Measurements from ENCODE around the gene PLEKHD1.

Gene PLEKHD1

DNA sequence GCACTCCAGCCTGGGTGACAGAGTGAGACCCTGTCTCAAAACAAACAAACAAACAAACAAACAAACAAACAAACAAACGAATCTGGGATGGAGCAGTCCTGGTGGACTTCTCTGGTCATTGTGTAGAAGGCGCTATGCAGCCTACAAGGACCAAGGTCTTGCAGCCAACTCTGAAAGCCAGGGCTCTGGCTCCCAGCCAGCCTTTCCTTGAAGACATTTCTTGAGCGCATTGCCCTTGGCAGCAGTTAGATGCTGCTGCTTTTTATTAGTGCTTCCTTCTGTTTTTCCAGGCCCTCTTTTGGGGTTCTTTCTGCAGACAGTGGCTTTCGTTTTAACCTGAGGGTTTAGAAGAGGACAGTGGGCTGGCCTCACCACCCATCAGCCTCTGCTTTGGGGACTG, 70.0 kb downstream of the PLEKHD1 start:
- Histone ChIP-seq H3K27ac (ENCODE audit: insufficient read depth in 1 of 2, low read depth in 1 of 2, low read length in 2 of 2, poor library complexity in 1 of 2, severe bottlenecking in 2 of 2) (no peak overlapping the region), H3K4me3 (ENCODE audit: control insufficient read depth in 1 of 7, extremely low read depth in 1 of 7, insufficient read depth in 4 of 7, low read depth in 2 of 7, low read length in 6 of 7) (no peak overlapping the region), H3K9me3 (ENCODE audit: control extremely low read depth in 1 of 5, control insufficient read depth in 4 of 5, insufficient read depth in 2 of 5, low read depth in 1 of 5, low read length in 4 of 5) (no peaks in the 10 kb centered on the region), H3K27me3 (replicated peaks in 2 of 5; ENCODE audit: control insufficient read depth in 4 of 5, insufficient read depth in 5 of 5, low read length in 4 of 5) (peaks cover 2 to 20% (median 6%) of the 10 kb centered on the region in 5 experiments), H3K36me3 (ENCODE audit: control insufficient read depth in 4 of 4, insufficient read depth in 4 of 4, low read length in 3 of 4) (no peaks in the 10 kb centered on the region), H3K4me1 (ENCODE audit: control extremely low read depth in 1 of 4, control insufficient read depth in 4 of 4, insufficient read depth in 4 of 4, low read length in 3 of 4) (no peaks in the 10 kb centered on the region)
- WGBS (ENCODE audit: insufficient coverage): 39% methylated on average over 2 of the region's 4 CpGs
- ChIA-PET CTCF (interaction anchor here (0.9 to 1.1 kb wide), 2 partner anchors 10 to 173 kb away, joined by 3 read pairs; no protein-coding TSS in a partner anchor), POLR2A (no interaction called here)
- no peak for DNase-seq

DNA sequence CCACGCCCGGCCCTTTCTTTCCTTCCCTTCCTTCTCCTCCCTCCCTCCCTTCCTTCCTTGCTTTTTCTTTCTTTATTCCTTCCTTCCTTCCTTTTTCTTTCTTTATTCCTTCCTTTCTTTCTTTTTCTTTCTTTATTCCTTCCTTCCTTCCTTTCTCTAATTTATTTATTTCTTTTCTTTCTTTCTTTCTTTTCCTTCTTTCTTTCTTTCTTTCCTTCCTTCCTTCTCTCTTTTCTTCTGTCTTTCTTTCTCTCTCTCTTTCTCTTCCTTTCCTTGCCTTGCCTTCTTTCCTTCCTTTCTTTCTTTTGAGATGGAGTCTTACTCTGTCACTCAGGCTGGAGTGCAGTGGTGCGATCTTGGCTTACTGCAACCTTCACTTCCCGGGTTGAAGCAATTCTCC, 74.2 kb downstream of the PLEKHD1 start:
- no peaks in the 10 kb centered on the region for H3K4me1 ChIP-seq (ENCODE audit: control extremely low read depth in 1 of 4, control insufficient read depth in 4 of 4, insufficient read depth in 4 of 4, low read length in 3 of 4)

DNA sequence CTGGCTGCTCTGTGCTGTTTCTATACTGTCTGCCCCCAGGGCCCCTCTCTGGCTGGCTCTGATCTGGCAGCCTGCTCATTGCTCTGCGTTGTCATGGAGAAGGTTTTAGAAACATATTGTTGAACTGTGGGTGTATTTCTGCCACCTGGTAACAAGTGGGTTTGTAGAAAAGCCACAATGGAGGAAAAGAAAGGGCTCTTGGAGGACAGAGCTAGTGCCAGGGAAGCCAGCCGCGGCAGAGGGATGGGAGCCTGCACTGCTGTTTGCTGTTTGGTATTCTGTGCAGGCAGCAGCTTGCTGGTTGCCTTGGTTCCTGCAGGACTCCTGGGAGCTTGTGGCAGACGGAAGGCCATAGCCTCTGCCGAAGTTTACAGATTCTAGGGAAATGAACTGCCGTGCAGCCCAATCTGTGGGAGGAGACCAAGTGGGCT, 75.1 kb downstream of the PLEKHD1 start:
- H3K4me3 ChIP-seq (ENCODE audit: control insufficient read depth in 1 of 7, extremely low read depth in 1 of 7, insufficient read depth in 4 of 7, low read depth in 2 of 7, low read length in 6 of 7): no peak overlapping the region
- ChIA-PET POLR2A (no interaction called here), CTCF (interaction anchor here (1.6 to 3.6 kb wide), 2 partner anchors 12 kb away, joined by 3 to 21 read pairs; no protein-coding TSS in a partner anchor)
- WGBS (ENCODE audit: insufficient coverage): 76% methylated on average over 5 of the region's 6 CpGs
- H3K27me3 ChIP-seq (replicated peaks in 2 of 5; ENCODE audit: control insufficient read depth in 4 of 5, insufficient read depth in 5 of 5, low read length in 4 of 5): peaks cover 5 to 22% (median 16%) of the 10 kb centered on the region in 5 experiments
- H3K4me1 ChIP-seq (ENCODE audit: control extremely low read depth in 1 of 4, control insufficient read depth in 4 of 4, insufficient read depth in 4 of 4, low read length in 3 of 4): no peaks in the 10 kb centered on the region
- no peak overlapping the region for H3K27ac ChIP-seq (ENCODE audit: insufficient read depth in 1 of 2, low read depth in 1 of 2, low read length in 2 of 2, poor library complexity in 1 of 2, severe bottlenecking in 2 of 2)
- peak in 2 of 3 donors; percentile 35 to 52 for DNase-seq
- no peaks in the 10 kb centered on the region for H3K9me3 ChIP-seq (ENCODE audit: control extremely low read depth in 1 of 5, control insufficient read depth in 4 of 5, insufficient read depth in 2 of 5, low read depth in 1 of 5, low read length in 4 of 5)
- no peaks in the 10 kb centered on the region for H3K36me3 ChIP-seq (ENCODE audit: control insufficient read depth in 4 of 4, insufficient read depth in 4 of 4, low read length in 3 of 4)

More for the DNA sequence above, 74.2 kb downstream of the PLEKHD1 start:
- Histone ChIP-seq H3K27ac (ENCODE audit: insufficient read depth in 1 of 2, low read depth in 1 of 2, low read length in 2 of 2, poor library complexity in 1 of 2, severe bottlenecking in 2 of 2) (no peak overlapping the region), H3K9me3 (ENCODE audit: control extremely low read depth in 1 of 5, control insufficient read depth in 4 of 5, insufficient read depth in 2 of 5, low read depth in 1 of 5, low read length in 4 of 5) (no peaks in the 10 kb centered on the region), H3K27me3 (replicated peaks in 2 of 5; ENCODE audit: control insufficient read depth in 4 of 5, insufficient read depth in 5 of 5, low read length in 4 of 5) (peaks cover 2 to 17% (median 10%) of the 10 kb centered on the region in 5 experiments), H3K4me3 (ENCODE audit: control insufficient read depth in 1 of 7, extremely low read depth in 1 of 7, insufficient read depth in 4 of 7, low read depth in 2 of 7, low read length in 6 of 7) (no peak overlapping the region), H3K36me3 (ENCODE audit: control insufficient read depth in 4 of 4, insufficient read depth in 4 of 4, low read length in 3 of 4) (no peaks in the 10 kb centered on the region)
- WGBS (ENCODE audit: insufficient coverage): 96% methylated on average over 3 of the region's 4 CpGs
- ChIA-PET CTCF (interaction anchor here (1.2 to 1.6 kb wide), 2 partner anchors 13 to 18 kb away, joined by 3 read pairs; no protein-coding TSS in a partner anchor), POLR2A (no interaction called here)
- DNase-seq: no peak

DNA sequence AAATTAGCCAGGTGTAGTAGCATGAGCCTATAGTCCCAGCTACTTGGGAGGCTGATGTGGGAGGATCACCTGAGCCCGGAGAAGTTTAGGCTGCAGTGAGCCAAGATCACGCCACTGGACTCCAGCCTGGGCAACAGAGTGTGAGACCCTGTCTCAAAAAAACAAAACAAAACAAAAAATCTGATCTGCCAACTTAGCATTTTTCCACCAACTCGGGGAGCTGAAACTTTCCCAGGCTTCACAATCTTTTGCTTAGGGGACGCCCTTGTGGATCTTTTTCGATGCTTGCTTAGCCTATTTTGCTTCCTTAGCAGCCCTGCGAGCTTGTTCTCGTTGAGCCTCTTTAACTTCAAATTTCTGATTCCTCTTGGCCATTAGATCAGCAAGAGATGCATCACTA, 76.3 kb downstream of the PLEKHD1 start:
- CTCF ChIA-PET: interaction anchor here (0.7 to 3.6 kb wide), 5 partner anchors 10 to 25 kb away, joined by 3 to 21 read pairs (median 3); no protein-coding TSS in a partner anchor
- no peaks in the 10 kb centered on the region for H3K4me1 ChIP-seq (ENCODE audit: control extremely low read depth in 1 of 4, control insufficient read depth in 4 of 4, insufficient read depth in 4 of 4, low read length in 3 of 4)
- DNase-seq: no peak
- H3K36me3 ChIP-seq (ENCODE audit: control insufficient read depth in 4 of 4, insufficient read depth in 4 of 4, low read length in 3 of 4): no peaks in the 10 kb centered on the region
- H3K4me3 ChIP-seq (ENCODE audit: control insufficient read depth in 1 of 7, extremely low read depth in 1 of 7, insufficient read depth in 4 of 7, low read depth in 2 of 7, low read length in 6 of 7): no peak overlapping the region
- POLR2A ChIA-PET: interaction anchor here (1.1 kb wide), 1 partner anchor 10 kb away, joined by 4 read pairs; no protein-coding TSS in a partner anchor
- H3K9me3 ChIP-seq (ENCODE audit: control extremely low read depth in 1 of 5, control insufficient read depth in 4 of 5, insufficient read depth in 2 of 5, low read depth in 1 of 5, low read length in 4 of 5): no peaks in the 10 kb centered on the region
- WGBS (ENCODE audit: insufficient coverage): 93% methylated on average over 7 of the region's 7 CpGs
- no peak overlapping the region for H3K27ac ChIP-seq (ENCODE audit: insufficient read depth in 1 of 2, low read depth in 1 of 2, low read length in 2 of 2, poor library complexity in 1 of 2, severe bottlenecking in 2 of 2)
- peaks cover 7 to 33% (median 22%) of the 10 kb centered on the region in 5 experiments for H3K27me3 ChIP-seq (replicated peaks in 2 of 5; ENCODE audit: control insufficient read depth in 4 of 5, insufficient read depth in 5 of 5, low read length in 4 of 5)

DNA sequence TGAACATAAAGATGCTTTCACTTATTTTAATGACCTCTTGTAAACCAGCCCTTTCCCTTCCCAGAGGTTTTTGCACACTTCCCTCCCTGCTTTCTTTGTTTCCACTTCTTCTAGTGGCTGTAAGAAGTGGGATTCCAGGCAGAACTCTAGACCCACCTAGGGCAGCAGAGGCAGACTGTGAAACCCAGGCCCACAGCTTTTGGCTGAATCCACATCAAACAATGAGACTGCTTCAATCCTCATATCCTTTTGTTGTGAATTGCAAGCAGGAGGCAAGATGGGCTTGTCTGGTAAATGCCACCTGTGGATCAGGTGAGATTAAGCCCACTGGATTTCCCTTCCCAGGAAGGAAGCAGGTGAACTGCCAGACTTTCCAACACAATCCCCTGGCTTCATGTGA, 77.4 kb downstream of the PLEKHD1 start:
- no peak for DNase-seq
- H3K9me3 ChIP-seq (ENCODE audit: control extremely low read depth in 1 of 5, control insufficient read depth in 4 of 5, insufficient read depth in 2 of 5, low read depth in 1 of 5, low read length in 4 of 5): no peaks in the 10 kb centered on the region
- ChIA-PET POLR2A (no interaction called here), CTCF (interaction anchor here (1.1 to 3.6 kb wide), 3 partner anchors 11 to 26 kb away, joined by 3 to 21 read pairs (median 4); no protein-coding TSS in a partner anchor)
- H3K36me3 ChIP-seq (ENCODE audit: control insufficient read depth in 4 of 4, insufficient read depth in 4 of 4, low read length in 3 of 4): no peaks in the 10 kb centered on the region
- no peak overlapping the region for H3K4me3 ChIP-seq (ENCODE audit: control insufficient read depth in 1 of 7, extremely low read depth in 1 of 7, insufficient read depth in 4 of 7, low read depth in 2 of 7, low read length in 6 of 7)
- H3K27ac ChIP-seq (ENCODE audit: insufficient read depth in 1 of 2, low read depth in 1 of 2, low read length in 2 of 2, poor library complexity in 1 of 2, severe bottlenecking in 2 of 2): no peak overlapping the region
- peaks cover 7 to 43% (median 20%) of the 10 kb centered on the region in 5 experiments for H3K27me3 ChIP-seq (replicated peaks in 2 of 5; ENCODE audit: control insufficient read depth in 4 of 5, insufficient read depth in 5 of 5, low read length in 4 of 5)
- no peaks in the 10 kb centered on the region for H3K4me1 ChIP-seq (ENCODE audit: control extremely low read depth in 1 of 4, control insufficient read depth in 4 of 4, insufficient read depth in 4 of 4, low read length in 3 of 4)

DNA sequence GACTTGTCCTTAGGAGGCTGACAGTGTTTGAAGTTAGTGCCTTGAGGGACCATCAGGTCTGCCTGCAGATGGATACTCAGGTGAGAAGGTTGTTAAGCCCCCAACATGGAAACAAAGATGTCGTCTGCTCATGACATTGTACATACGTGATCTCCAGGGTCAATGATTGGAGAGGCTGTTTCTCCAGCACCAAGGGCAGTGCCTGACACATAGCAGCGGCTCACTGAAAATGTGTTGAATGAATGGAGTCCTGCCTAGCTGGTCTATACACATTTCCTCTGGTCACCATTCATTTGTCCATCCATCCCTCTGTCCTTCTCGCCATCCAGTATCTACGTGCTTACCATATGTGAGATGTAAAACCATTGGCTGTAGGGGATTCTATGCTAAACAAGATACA, 83.0 kb downstream of the PLEKHD1 start:
- no CpG with 5 or more reads among the region's 5 CpGs for WGBS (ENCODE audit: insufficient coverage)
- no peak overlapping the region for H3K27ac ChIP-seq (ENCODE audit: insufficient read depth in 1 of 2, low read depth in 1 of 2, low read length in 2 of 2, poor library complexity in 1 of 2, severe bottlenecking in 2 of 2)
- no peak overlapping the region for H3K4me3 ChIP-seq (ENCODE audit: control insufficient read depth in 1 of 7, extremely low read depth in 1 of 7, insufficient read depth in 4 of 7, low read depth in 2 of 7, low read length in 6 of 7)
- peaks cover 0 to 14% (median 12%) of the 10 kb centered on the region in 4 experiments for H3K4me1 ChIP-seq (ENCODE audit: control extremely low read depth in 1 of 4, control insufficient read depth in 4 of 4, insufficient read depth in 4 of 4, low read length in 3 of 4)
- no peaks in the 10 kb centered on the region for H3K36me3 ChIP-seq (ENCODE audit: control insufficient read depth in 4 of 4, insufficient read depth in 4 of 4, low read length in 3 of 4)
- no peaks in the 10 kb centered on the region for H3K9me3 ChIP-seq (ENCODE audit: control extremely low read depth in 1 of 5, control insufficient read depth in 4 of 5, insufficient read depth in 2 of 5, low read depth in 1 of 5, low read length in 4 of 5)
- DNase-seq: no peak
- ChIA-PET POLR2A (no interaction called here), CTCF (interaction anchor here (1.0 to 1.6 kb wide), 3 partner anchors 10 to 27 kb away, joined by 3 read pairs; no protein-coding TSS in a partner anchor)
- H3K27me3 ChIP-seq (replicated peaks in 2 of 5; ENCODE audit: control insufficient read depth in 4 of 5, insufficient read depth in 5 of 5, low read length in 4 of 5): peaks cover 12 to 88% (median 42%) of the 10 kb centered on the region in 5 experiments

DNA sequence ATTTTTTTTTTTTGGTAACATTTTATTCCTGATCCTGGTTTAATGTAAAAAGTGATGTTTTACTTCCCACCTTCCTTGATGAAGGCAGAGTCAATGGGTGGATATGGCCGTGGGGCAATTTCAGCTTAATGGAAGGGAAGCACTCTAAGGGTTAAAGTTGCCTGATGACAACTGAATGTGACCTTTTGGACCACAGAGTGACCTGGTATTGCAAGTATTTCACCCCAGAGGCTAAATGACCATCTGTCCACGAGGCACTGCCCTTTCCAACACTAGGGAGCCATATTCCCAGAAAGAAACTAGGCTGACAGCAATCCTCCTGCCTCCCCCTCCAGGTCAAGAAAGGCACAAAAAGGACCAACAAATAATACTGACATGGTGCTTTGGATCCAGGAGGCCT, 85.3 kb downstream of the PLEKHD1 start:
- Histone ChIP-seq H3K9me3 (ENCODE audit: control extremely low read depth in 1 of 5, control insufficient read depth in 4 of 5, insufficient read depth in 2 of 5, low read depth in 1 of 5, low read length in 4 of 5) (no peaks in the 10 kb centered on the region), H3K27me3 (replicated peaks in 2 of 5; ENCODE audit: control insufficient read depth in 4 of 5, insufficient read depth in 5 of 5, low read length in 4 of 5) (peaks cover 9 to 98% (median 48%) of the 10 kb centered on the region in 5 experiments), H3K4me3 (ENCODE audit: control insufficient read depth in 1 of 7, extremely low read depth in 1 of 7, insufficient read depth in 4 of 7, low read depth in 2 of 7, low read length in 6 of 7) (no peak overlapping the region), H3K27ac (ENCODE audit: insufficient read depth in 1 of 2, low read depth in 1 of 2, low read length in 2 of 2, poor library complexity in 1 of 2, severe bottlenecking in 2 of 2) (no peak overlapping the region), H3K36me3 (ENCODE audit: control insufficient read depth in 4 of 4, insufficient read depth in 4 of 4, low read length in 3 of 4) (no peaks in the 10 kb centered on the region), H3K4me1 (ENCODE audit: control extremely low read depth in 1 of 4, control insufficient read depth in 4 of 4, insufficient read depth in 4 of 4, low read length in 3 of 4) (peaks cover 0 to 35% (median 24%) of the 10 kb centered on the region in 4 experiments)
- CTCF ChIA-PET: interaction anchor here (0.9 to 5.1 kb wide), 2 partner anchors 21 to 157 kb away, joined by 4 to 28 read pairs; no protein-coding TSS in a partner anchor
- no peak for DNase-seq
- POLR2A ChIA-PET: no interaction called here
- WGBS (ENCODE audit: insufficient coverage): 69% methylated on average over 2 of the region's 2 CpGs
